Gastrocnemius medialis (tissue), 4 donors: ENCODE measurements around the gene SLC22A4. TPM values are rescaled to one million over a fixed set of nuclear protein-coding genes. Genes with fewer than 3 reads are reported as not detected.

Experiments
- ATAC-seq, 2 donors: fragments of 150-250 bp; one replicate each; pipeline ENCODE4 v1.9.1; 2016
- DNase-seq, 2 donors: peaks; one replicate each; pipeline ENCODE4 v3.0.0-alpha.2; 2019
- H3K27ac ChIP-seq, 4 donors: fragments of 200-600 bp; sonication (generic); 1 replicate in 1 of 4; 2 replicates in 3 of 4; pipeline ENCODE4 v1.5.1; 2016 to 2018; ENCODE audit warnings: mild to moderate bottlenecking in 2 of 4, moderate library complexity in 1 of 4
- H3K27me3 ChIP-seq, 3 donors: fragments of 200-600 bp; sonication (generic) in 2 of 3; 1 replicate in 1 of 3; 2 replicates in 2 of 3; pipeline versions ENCODE4 v1.5.1 to v1.6.0; 2016 to 2019; ENCODE audit warnings: mild to moderate bottlenecking in 1 of 3, moderate library complexity in 1 of 3
- H3K36me3 ChIP-seq, 2 donors: fragments of 200-600 bp; sonication (generic) in 1 of 2; one replicate each; pipeline ENCODE4 v1.5.1; 2017 to 2018
- H3K4me1 ChIP-seq, 2 donors: fragments of 200-600 bp; sonication (generic) in 1 of 2; one replicate each; pipeline ENCODE4 v1.5.1; 2016 to 2017; ENCODE audit warnings: mild to moderate bottlenecking in 2 of 2
- H3K4me3 ChIP-seq, 4 donors: fragments of 200-600 bp; sonication (generic) in 3 of 4; 1 replicate in 1 of 4; 2 replicates in 3 of 4; pipeline ENCODE4 v1.5.1; 2016 to 2019; ENCODE audit warnings: mild to moderate bottlenecking in 2 of 4
- H3K9me3 ChIP-seq, 3 donors: fragments of 200-600 bp; sonication (generic) in 2 of 3; 1 replicate in 1 of 3; 2 replicates in 2 of 3; pipeline ENCODE4 v1.5.1; 2016 to 2019
- POLR2A ChIP-seq, 2 donors: fragments of 450-650 bp; IDR thresholded peaks; one replicate each; pipeline ENCODE4 v1.6.1; 2017; ENCODE audit warnings: antibody characterized with exemption in 2 of 2, mild to moderate bottlenecking in 2 of 2, moderate library complexity in 2 of 2
- in situ Hi-C, 4 donors: fragments of 200-750 bp; cut with MboI; loops; one replicate each; pipeline versions ENCODE4 v1.15.0 to v1.8.0; 2017; ENCODE audit warnings: low sequenced_read_pairs in 4 of 4
- intact Hi-C: fragments of 100-400 bp; cut with DNase I; formaldehyde crosslinking; loops from one replicate; pipeline ENCODE4 v1.15.1; 2023; ENCODE audit warnings: low total_unique reads
- total RNA-seq, 4 donors: library from RNA; depleted of rRNA; stranded (reverse); fragments of >200 nt; gene quantifications; one replicate each; pipeline versions ENCODE4 v1.1.0 to v1.2.3, GENCODE V29; 2016
- TF ChIP-seq, protein P1 (sequence below), 5 experiments: fragments of 450-650 bp in 3 of 5; fragments of 200-600 bp in 2 of 5; sonication (generic) in 2 of 5; IDR thresholded peaks in 4 of 5; conservative IDR thresholded peaks in 1 of 5; 1 replicate in 4 of 5; 2 replicates in 1 of 5; pipeline ENCODE4 v1.5.1; 2016 to 2019; ENCODE audit warnings: antibody characterized with exemption in 5 of 5, mild to moderate bottlenecking in 3 of 5, moderate library complexity in 3 of 5

Gene SLC22A4
- total RNA-seq, 4 donors from 2014 or later = 5.4 to 6.7 (median 6.2) TPM

DNA sequence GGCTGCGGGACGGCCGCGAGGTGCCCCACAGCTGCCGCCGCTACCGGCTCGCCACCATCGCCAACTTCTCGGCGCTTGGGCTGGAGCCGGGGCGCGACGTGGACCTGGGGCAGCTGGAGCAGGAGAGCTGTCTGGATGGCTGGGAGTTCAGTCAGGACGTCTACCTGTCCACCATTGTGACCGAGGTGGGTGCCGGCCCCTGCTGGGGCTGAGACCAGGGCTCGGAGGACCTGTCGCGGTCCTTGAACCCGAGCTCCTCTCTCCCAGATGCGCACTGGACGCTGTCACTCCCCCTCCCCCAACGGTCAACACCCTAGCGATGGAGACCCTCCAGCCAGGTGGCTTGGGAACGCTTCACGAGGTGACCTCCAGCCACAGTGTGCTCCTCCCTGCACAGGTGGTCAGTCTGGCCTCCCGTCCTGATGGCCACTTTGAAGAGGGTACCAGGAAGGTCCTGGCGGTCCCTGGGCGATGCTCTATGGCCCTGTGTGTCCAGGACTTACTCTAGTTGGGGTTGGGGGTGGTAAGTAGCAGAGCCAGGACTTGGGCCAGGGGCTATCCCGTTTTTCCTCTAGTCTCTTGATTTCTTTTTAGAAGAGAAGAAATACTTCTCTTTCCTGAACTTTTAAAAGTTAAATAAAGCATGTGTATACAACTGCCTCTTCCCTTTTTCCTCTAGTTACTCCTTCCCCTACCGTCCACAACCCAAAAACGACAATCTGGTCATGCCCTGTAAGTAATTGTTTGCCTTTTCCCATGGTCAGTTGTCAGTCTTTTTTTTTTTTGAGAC is 76.2 kb downstream of the SLC22A4 start:
- Histone ChIP-seq H3K4me3 (peak overlapping the region; percentile 64 to 82 (median 78)), H3K9me3 (no peaks in the 10 kb centered on the region), H3K4me1 (peaks cover 30 to 36% of the 10 kb centered on the region in 2 donors), H3K36me3 (no peaks in the 10 kb centered on the region), H3K27ac (peak overlapping the region; percentile 92 to 99 (median 96)), H3K27me3 (no peaks in the 10 kb centered on the region)
- DNase-seq (peak in 1 of 2 donors; percentile 35), ATAC-seq (peak; percentile 15 to 22)
- in situ Hi-C loops = loop anchor here in 1 of 4 donors (10.0 kb wide), 1 partner anchor 96 kb away; no protein-coding TSS in a partner anchor
- no peak for TF ChIP-seq POLR2A (IDR thresholded peaks at IDR 0.05)
- TF ChIP-seq, protein P1, sequence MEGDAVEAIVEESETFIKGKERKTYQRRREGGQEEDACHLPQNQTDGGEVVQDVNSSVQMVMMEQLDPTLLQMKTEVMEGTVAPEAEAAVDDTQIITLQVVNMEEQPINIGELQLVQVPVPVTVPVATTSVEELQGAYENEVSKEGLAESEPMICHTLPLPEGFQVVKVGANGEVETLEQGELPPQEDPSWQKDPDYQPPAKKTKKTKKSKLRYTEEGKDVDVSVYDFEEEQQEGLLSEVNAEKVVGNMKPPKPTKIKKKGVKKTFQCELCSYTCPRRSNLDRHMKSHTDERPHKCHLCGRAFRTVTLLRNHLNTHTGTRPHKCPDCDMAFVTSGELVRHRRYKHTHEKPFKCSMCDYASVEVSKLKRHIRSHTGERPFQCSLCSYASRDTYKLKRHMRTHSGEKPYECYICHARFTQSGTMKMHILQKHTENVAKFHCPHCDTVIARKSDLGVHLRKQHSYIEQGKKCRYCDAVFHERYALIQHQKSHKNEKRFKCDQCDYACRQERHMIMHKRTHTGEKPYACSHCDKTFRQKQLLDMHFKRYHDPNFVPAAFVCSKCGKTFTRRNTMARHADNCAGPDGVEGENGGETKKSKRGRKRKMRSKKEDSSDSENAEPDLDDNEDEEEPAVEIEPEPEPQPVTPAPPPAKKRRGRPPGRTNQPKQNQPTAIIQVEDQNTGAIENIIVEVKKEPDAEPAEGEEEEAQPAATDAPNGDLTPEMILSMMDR (IDR thresholded peaks at IDR 0.05 in 4 of 5, conservative IDR thresholded peaks at IDR 0.05 in 1 of 5) = no peak
- intact Hi-C loops = loop anchor here (2.0 to 10.0 kb wide), 2 partner anchors 76 to 1634 kb away; partner anchors contain the start of genes SLC22A4 and VDAC1

DNA sequence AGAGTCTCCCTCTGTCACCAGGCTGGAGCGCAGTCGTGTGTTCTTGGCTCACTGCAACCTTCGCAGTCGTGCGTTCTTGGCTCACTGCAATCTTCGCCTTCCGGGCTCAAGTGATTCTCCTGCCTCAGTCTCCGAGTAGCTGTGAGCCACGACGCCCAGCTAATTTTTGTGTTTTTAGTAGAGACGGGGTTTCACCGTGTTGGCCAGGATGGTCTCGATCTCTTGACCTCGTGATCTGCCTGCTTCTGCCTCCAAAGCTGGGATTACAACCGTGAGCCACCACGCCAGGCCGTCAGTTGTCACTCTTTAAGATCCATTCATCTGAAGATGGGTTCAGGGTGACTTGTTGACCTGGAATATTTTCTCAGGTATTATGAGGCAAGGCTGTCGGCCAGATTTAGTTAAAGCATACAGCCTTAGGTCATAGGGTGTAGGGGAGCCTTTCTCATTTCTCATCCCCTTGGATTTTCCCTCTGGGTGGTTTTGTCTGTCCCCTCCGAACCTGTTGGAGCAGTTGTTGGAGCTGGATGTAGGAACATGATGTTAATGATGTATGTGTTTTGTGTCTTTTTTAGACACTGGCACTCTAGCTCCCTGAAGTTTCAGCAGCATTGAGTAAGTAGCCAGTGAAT is 76.9 kb downstream of the SLC22A4 start:
- intact Hi-C loops = loop anchor here (2.0 to 10.0 kb wide), 2 partner anchors 76 to 1634 kb away; partner anchors contain the start of genes SLC22A4 and VDAC1
- DNase-seq = peak; percentile 61

DNA sequence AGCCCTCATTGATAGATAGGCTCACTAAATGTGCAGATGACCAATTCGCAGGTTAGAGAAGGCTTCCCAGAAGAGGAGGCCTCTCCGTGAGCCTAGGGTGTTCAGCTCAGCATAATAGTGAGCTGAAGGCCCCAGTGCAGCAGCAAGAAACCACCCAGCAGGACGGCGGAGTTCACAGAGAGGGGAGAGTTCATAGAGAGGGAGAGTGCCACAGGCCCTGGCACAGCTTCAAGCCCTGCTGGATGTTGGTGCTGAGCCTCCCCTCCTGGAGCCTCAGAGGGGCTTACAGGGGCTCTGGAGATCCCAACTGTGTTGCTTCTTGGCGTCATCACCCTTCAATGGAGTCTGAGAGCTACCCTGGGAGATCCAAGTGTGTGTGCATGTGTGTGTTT is 77.4 kb downstream of the SLC22A4 start:
- no peak for DNase-seq
- TF ChIP-seq POLR2A (IDR thresholded peaks at IDR 0.05) = no peak
- TF ChIP-seq, protein P1 (IDR thresholded peaks at IDR 0.05 in 4 of 5, conservative IDR thresholded peaks at IDR 0.05 in 1 of 5) = no peak
- ATAC-seq = no peak
- no peaks in the 10 kb centered on the region for H3K9me3 ChIP-seq
- H3K4me3 ChIP-seq = peak overlapping the region; percentile 64 to 82 (median 78)
- H3K36me3 ChIP-seq = no peaks in the 10 kb centered on the region
- peak overlapping the region; percentile 92 to 99 (median 96) for H3K27ac ChIP-seq
- in situ Hi-C loops (loop anchor here in 1 of 4 donors (10.0 kb wide), 1 partner anchor 97 kb away; no protein-coding TSS in a partner anchor), intact Hi-C loops (loop anchor here (2.0 to 10.0 kb wide), 2 partner anchors 77 to 1633 kb away; partner anchors contain the start of genes SLC22A4 and VDAC1)
- peaks cover 40 to 48% of the 10 kb centered on the region in 2 donors for H3K4me1 ChIP-seq
- H3K27me3 ChIP-seq = no peaks in the 10 kb centered on the region

More for the DNA sequence above, 76.9 kb downstream of the SLC22A4 start:
- peaks cover 35 to 43% of the 10 kb centered on the region in 2 donors for H3K4me1 ChIP-seq
- H3K4me3 ChIP-seq = peak overlapping the region; percentile 64 to 82 (median 78)
- peak; percentile 45 to 53 for ATAC-seq
- no peaks in the 10 kb centered on the region for H3K9me3 ChIP-seq
- in situ Hi-C loops = loop anchor here in 1 of 4 donors (10.0 kb wide), 1 partner anchor 96 kb away; no protein-coding TSS in a partner anchor
- H3K27ac ChIP-seq = peak overlapping the region; percentile 92 to 99 (median 96)
- TF ChIP-seq, protein P1 (IDR thresholded peaks at IDR 0.05 in 4 of 5, conservative IDR thresholded peaks at IDR 0.05 in 1 of 5) = no peak
- peak in 1 of 2 donors; percentile 30 for TF ChIP-seq POLR2A (IDR thresholded peaks at IDR 0.05)
- H3K27me3 ChIP-seq = no peaks in the 10 kb centered on the region
- no peaks in the 10 kb centered on the region for H3K36me3 ChIP-seq

DNA sequence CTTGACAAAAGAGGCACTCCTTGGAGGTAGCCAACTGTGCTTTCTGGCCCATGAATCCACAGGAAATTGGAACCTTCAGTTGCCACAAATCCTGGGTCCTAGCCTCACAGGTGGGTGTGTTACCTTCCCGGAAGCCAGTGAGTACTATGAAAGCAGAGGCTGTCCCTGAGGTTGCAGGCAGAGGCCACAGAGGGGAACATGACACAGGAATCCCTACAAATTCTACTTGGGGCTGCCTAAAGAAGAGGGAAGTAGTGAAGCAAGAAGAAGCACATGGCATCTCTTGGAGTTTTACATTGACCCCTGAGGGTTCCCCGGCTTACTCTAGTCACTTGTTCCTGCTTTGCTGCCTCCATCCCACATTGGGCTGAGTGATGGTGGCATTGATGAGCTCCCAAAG is 77.9 kb downstream of the SLC22A4 start:
- Histone ChIP-seq H3K27me3 (no peaks in the 10 kb centered on the region), H3K9me3 (no peaks in the 10 kb centered on the region), H3K4me3 (peak overlapping the region; percentile 64 to 82 (median 78)), H3K4me1 (peaks cover 45 to 53% of the 10 kb centered on the region in 2 donors), H3K36me3 (no peaks in the 10 kb centered on the region), H3K27ac (peak overlapping the region; percentile 92 to 99 (median 96))
- TF ChIP-seq POLR2A (IDR thresholded peaks at IDR 0.05) = no peak
- TF ChIP-seq, protein P1 (IDR thresholded peaks at IDR 0.05 in 4 of 5, conservative IDR thresholded peaks at IDR 0.05 in 1 of 5) = no peak
- in situ Hi-C loops = loop anchor here in 1 of 4 donors (10.0 kb wide), 1 partner anchor 97 kb away; no protein-coding TSS in a partner anchor
- intact Hi-C loops = loop anchor here (10.0 kb wide), 1 partner anchor 1633 kb away; the partner anchor contains the start of gene VDAC1
- DNase-seq (no peak), ATAC-seq (no peak)
